ENCODE data around the gene DPT.

- TF ChIP-seq, protein P1, sequence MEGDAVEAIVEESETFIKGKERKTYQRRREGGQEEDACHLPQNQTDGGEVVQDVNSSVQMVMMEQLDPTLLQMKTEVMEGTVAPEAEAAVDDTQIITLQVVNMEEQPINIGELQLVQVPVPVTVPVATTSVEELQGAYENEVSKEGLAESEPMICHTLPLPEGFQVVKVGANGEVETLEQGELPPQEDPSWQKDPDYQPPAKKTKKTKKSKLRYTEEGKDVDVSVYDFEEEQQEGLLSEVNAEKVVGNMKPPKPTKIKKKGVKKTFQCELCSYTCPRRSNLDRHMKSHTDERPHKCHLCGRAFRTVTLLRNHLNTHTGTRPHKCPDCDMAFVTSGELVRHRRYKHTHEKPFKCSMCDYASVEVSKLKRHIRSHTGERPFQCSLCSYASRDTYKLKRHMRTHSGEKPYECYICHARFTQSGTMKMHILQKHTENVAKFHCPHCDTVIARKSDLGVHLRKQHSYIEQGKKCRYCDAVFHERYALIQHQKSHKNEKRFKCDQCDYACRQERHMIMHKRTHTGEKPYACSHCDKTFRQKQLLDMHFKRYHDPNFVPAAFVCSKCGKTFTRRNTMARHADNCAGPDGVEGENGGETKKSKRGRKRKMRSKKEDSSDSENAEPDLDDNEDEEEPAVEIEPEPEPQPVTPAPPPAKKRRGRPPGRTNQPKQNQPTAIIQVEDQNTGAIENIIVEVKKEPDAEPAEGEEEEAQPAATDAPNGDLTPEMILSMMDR (IDR thresholded peaks at IDR 0.05) = no peak
- no peak for TF ChIP-seq POLR2A (IDR thresholded peaks at IDR 0.05)
Observed at GRCh38 chr1:168645721-168646120, 83.3 kb downstream of the DPT start.

Measured in prostate gland (tissue), 2 donors.